SJCRH30 (cell line): Measurements from ENCODE around the gene PID1. TPM values are rescaled to one million over a fixed set of nuclear protein-coding genes. Genes with fewer than 3 reads are reported as not detected.

Experiments
- DNase-seq, 2 experiments: peaks; one replicate each; pipeline ENCODE4 v3.0.0-alpha.2; 2015 to 2020
- H3K27ac ChIP-seq: fragments of 250-450 bp; sonication (Bioruptor Pico); 2 replicates; pipeline ENCODE4 v1.5.1; 2020; ENCODE audit warnings: mild to moderate bottlenecking, moderate library complexity
- H3K27me3 ChIP-seq: fragments of 250-450 bp; sonication (Bioruptor Pico); 2 replicates; pipeline ENCODE4 v1.5.1; 2020; ENCODE audit warnings: mild to moderate bottlenecking, moderate library complexity
- H3K36me3 ChIP-seq: fragments of 250-450 bp; sonication (Bioruptor Pico); 2 replicates; pipeline ENCODE4 v1.5.1; 2020; ENCODE audit warnings: mild to moderate bottlenecking, moderate library complexity
- H3K4me1 ChIP-seq: fragments of 250-450 bp; sonication (Bioruptor Pico); 2 replicates; pipeline ENCODE4 v1.5.1; 2020; ENCODE audit warnings: mild to moderate bottlenecking, moderate library complexity
- H3K4me3 ChIP-seq: fragments of 250-450 bp; sonication (Bioruptor Pico); 2 replicates; pipeline ENCODE4 v1.5.1; 2020; ENCODE audit warnings: mild to moderate bottlenecking, moderate library complexity
- H3K9me3 ChIP-seq: fragments of 250-450 bp; sonication (Bioruptor Pico); replicated peaks from 2 replicates; pipeline ENCODE4 v1.5.1; 2020; ENCODE audit warnings: mild to moderate bottlenecking, moderate library complexity
- total RNA-seq: library from RNA; depleted of rRNA; stranded (reverse); fragments of >200 nt; shearing (Covaris generic); gene quantifications from 2 replicates; pipeline ENCODE4 v1.2.3, GENCODE V29; 2014; rRNA removed

PID1 gene
- 6.3 and 6.6 TPM in 2 replicates for total RNA-seq

GRCh38 chr2:229270551-229271410 is at the start of gene PID1:
PID1 (minus strand) TSS chr2:229271287; CDS start chr2:229271043, 244 bp downstream.
- Histone ChIP-seq H3K9me3 (no peaks in the 10 kb centered on the region), H3K4me1 (no peaks in the 10 kb centered on the region), H3K27ac (no peak within 1 kb of the TSS), H3K27me3 (no peaks in the 10 kb centered on the region), H3K4me3 (peak within 1 kb of the TSS; percentile 68), H3K36me3 (no peaks in the 10 kb centered on the region)
- DNase-seq, result peak; percentile 23 to 67

- Histone ChIP-seq H3K4me3 (no peak overlapping the region), H3K4me1 (no peaks in the 10 kb centered on the region), H3K9me3 (peaks cover 4% of the 10 kb centered on the region), H3K27me3 (0 out of 2 replicates have a peak, but pooled peaks cover 5% of the 10 kb centered on the region), H3K36me3 (no peaks in the 10 kb centered on the region), H3K27ac (no peak overlapping the region)
- no peak for DNase-seq
Observed at GRCh38 chr2:229319558-229319957, 48.5 kb upstream of the PID1 start.

GRCh38 chr2:229314117-229314516 is 43.0 kb upstream of the PID1 start:
- no peak for DNase-seq
- Histone ChIP-seq H3K27me3 (0 out of 2 replicates have a peak, but pooled peaks cover 5% of the 10 kb centered on the region), H3K9me3 (no peaks in the 10 kb centered on the region), H3K27ac (no peak overlapping the region), H3K4me3 (no peak overlapping the region), H3K4me1 (no peaks in the 10 kb centered on the region), H3K36me3 (no peaks in the 10 kb centered on the region)

- Histone ChIP-seq H3K27ac (no peak overlapping the region), H3K4me1 (no peaks in the 10 kb centered on the region), H3K4me3 (no peak overlapping the region), H3K27me3 (0 out of 2 replicates have a peak, but pooled peaks cover 5% of the 10 kb centered on the region), H3K9me3 (no peaks in the 10 kb centered on the region), H3K36me3 (no peaks in the 10 kb centered on the region)
- DNase-seq, result no peak
Observed at GRCh38 chr2:229313591-229313990, 42.5 kb upstream of the PID1 start.

- Histone ChIP-seq H3K4me1 (no peaks in the 10 kb centered on the region), H3K36me3 (no peaks in the 10 kb centered on the region), H3K4me3 (no peak overlapping the region), H3K27me3 (peaks cover 3% of the 10 kb centered on the region), H3K9me3 (no peaks in the 10 kb centered on the region), H3K27ac (no peak overlapping the region)
- DNase-seq, result no peak
Observed at GRCh38 chr2:229301237-229301636, 30.1 kb upstream of the PID1 start.

GRCh38 chr2:229300790-229301189 is 29.7 kb upstream of the PID1 start:
- Histone ChIP-seq H3K4me3 (no peak overlapping the region), H3K4me1 (no peaks in the 10 kb centered on the region), H3K27me3 (peaks cover 3% of the 10 kb centered on the region), H3K27ac (no peak overlapping the region), H3K36me3 (no peaks in the 10 kb centered on the region), H3K9me3 (no peaks in the 10 kb centered on the region)
- no peak for DNase-seq

- H3K4me3 ChIP-seq, result no peak overlapping the region
- peaks cover 3% of the 10 kb centered on the region for H3K27me3 ChIP-seq
- no peak overlapping the region for H3K27ac ChIP-seq
- no peak for DNase-seq
- H3K9me3 ChIP-seq, result no peaks in the 10 kb centered on the region
- H3K4me1 ChIP-seq, result no peaks in the 10 kb centered on the region
- no peaks in the 10 kb centered on the region for H3K36me3 ChIP-seq
Observed at GRCh38 chr2:229300371-229300770, 29.3 kb upstream of the PID1 start.

GRCh38 chr2:229297247-229297646 is 26.2 kb upstream of the PID1 start:
- Histone ChIP-seq H3K27me3 (no peaks in the 10 kb centered on the region; the same call in 1 of the 2 replicates), H3K36me3 (no peaks in the 10 kb centered on the region), H3K9me3 (no peaks in the 10 kb centered on the region), H3K27ac (no peak overlapping the region), H3K4me1 (no peaks in the 10 kb centered on the region), H3K4me3 (no peak overlapping the region)
- DNase-seq, result no peak

GRCh38 chr2:229296536-229296935 is 25.4 kb upstream of the PID1 start:
- no peak overlapping the region for H3K27ac ChIP-seq
- no peak for DNase-seq
- no peaks in the 10 kb centered on the region; the same call in 1 of the 2 replicates for H3K27me3 ChIP-seq
- H3K36me3 ChIP-seq, result no peaks in the 10 kb centered on the region
- no peaks in the 10 kb centered on the region for H3K9me3 ChIP-seq
- H3K4me3 ChIP-seq, result no peak overlapping the region
- H3K4me1 ChIP-seq, result no peaks in the 10 kb centered on the region

- H3K9me3 ChIP-seq, result no peaks in the 10 kb centered on the region
- no peak overlapping the region for H3K4me3 ChIP-seq
- no peak for DNase-seq
- no peak overlapping the region for H3K27ac ChIP-seq
- H3K36me3 ChIP-seq, result no peaks in the 10 kb centered on the region
- H3K27me3 ChIP-seq, result no peaks in the 10 kb centered on the region; the same call in 1 of the 2 replicates
- H3K4me1 ChIP-seq, result no peaks in the 10 kb centered on the region
Observed at GRCh38 chr2:229296016-229296415, 24.9 kb upstream of the PID1 start.

GRCh38 chr2:229287823-229288222 is 16.7 kb upstream of the PID1 start:
- DNase-seq, result no peak
- no peaks in the 10 kb centered on the region for H3K36me3 ChIP-seq

GRCh38 chr2:229282758-229283546 is 11.9 kb upstream of the PID1 start:
- peak in 1 of 2 experiments; percentile 41 for DNase-seq
- Histone ChIP-seq H3K36me3 (no peaks in the 10 kb centered on the region), H3K9me3 (0 out of 2 replicates have a peak, but pooled peaks cover 6% of the 10 kb centered on the region), H3K27ac (no peak overlapping the region), H3K4me1 (no peaks in the 10 kb centered on the region), H3K4me3 (no peak overlapping the region), H3K27me3 (no peaks in the 10 kb centered on the region)

More at GRCh38 chr2:229287823-229288222, 16.7 kb upstream of the PID1 start:
- H3K9me3 ChIP-seq, result no peaks in the 10 kb centered on the region
- H3K4me3 ChIP-seq, result no peak overlapping the region
- no peaks in the 10 kb centered on the region for H3K27me3 ChIP-seq
- H3K4me1 ChIP-seq, result no peaks in the 10 kb centered on the region
- no peak overlapping the region for H3K27ac ChIP-seq

GRCh38 chr2:229279516-229279915 is 8.4 kb upstream of the PID1 start:
- Histone ChIP-seq H3K36me3 (no peaks in the 10 kb centered on the region), H3K27ac (no peak overlapping the region), H3K4me3 (no peak overlapping the region), H3K4me1 (no peaks in the 10 kb centered on the region), H3K9me3 (0 out of 2 replicates have a peak, but pooled peaks cover 6% of the 10 kb centered on the region), H3K27me3 (no peaks in the 10 kb centered on the region)
- DNase-seq, result no peak

GRCh38 chr2:229275506-229275905 is 4.4 kb upstream of the PID1 start:
- DNase-seq, result no peak
- H3K36me3 ChIP-seq, result no peaks in the 10 kb centered on the region

More at GRCh38 chr2:229275506-229275905, 4.4 kb upstream of the PID1 start:
- Histone ChIP-seq H3K9me3 (0 out of 2 replicates have a peak, but pooled peaks cover 6% of the 10 kb centered on the region), H3K27ac (no peak overlapping the region), H3K27me3 (no peaks in the 10 kb centered on the region), H3K4me3 (no peak overlapping the region), H3K4me1 (no peaks in the 10 kb centered on the region)
